ENCODE results near the gene GOSR2. TPM values are rescaled to one million over a fixed set of nuclear protein-coding genes. Genes with fewer than 3 reads are reported as not detected.

Gene GOSR2
- total and polyA plus RNA-seq, 2 of the 8 experiments (the other 6 are each of a cell fraction or from before 2014, with no cell fraction given): 28.2 to 36.2 TPM

DNA sequence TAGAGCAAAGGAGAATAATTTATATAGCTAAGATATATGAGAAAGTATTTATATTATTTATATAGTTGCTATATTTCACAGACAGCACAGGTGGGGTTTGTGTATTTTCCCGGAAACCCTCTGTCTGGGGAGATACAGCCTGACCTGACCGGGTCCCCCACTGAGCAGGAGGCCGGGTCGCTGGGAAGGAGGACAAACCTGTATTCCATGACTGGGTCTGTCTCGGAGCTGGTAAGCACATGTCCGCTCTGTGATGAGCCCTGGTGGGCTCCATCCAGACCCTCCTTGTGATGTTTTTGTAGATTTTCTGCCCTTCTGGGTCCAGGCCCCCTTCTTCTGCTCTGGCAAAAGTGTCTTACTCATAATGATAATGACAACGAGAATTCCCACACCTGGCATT lies 43.9 kb upstream of the GOSR2 start:
- ChIA-PET CTCF (ENCODE audit: partially characterized antibody) (interaction anchor here (0.8 to 3.6 kb wide), 5 partner anchors 10 to 63 kb away, joined by 3 to 28 read pairs (median 3); no protein-coding TSS in a partner anchor), POLR2A (ENCODE audit: partially characterized antibody) (no interaction called here)
- Histone ChIP-seq H4K5ac (ENCODE audit: insufficient read length, low read depth, low read length) (no peak overlapping the region), H3K23me2 (ENCODE audit: low read depth, low read length) (no peaks in the 10 kb centered on the region), H3K18ac (ENCODE audit: extremely low read depth, low read length) (no peak overlapping the region), H3K23ac (ENCODE audit: insufficient read length) (no peak overlapping the region), H4K8ac (ENCODE audit: extremely low read depth, insufficient read depth, low read length) (no peak overlapping the region), H2BK20ac (ENCODE audit: low read length) (no peak overlapping the region), H2BK120ac (replicated peaks; ENCODE audit: low read depth, low read length) (no peak overlapping the region), H3K9me3 (ENCODE audit: insufficient read depth in 2 of 2, low read depth in 1 of 2, low read length in 1 of 2) (no peaks in the 10 kb centered on the region), H3K4ac (replicated peaks; ENCODE audit: insufficient read length, low read depth, low read length) (no peak overlapping the region), H3K79me1 (ENCODE audit: low read depth, low read length) (no peaks in the 10 kb centered on the region), H4K91ac (replicated peaks; ENCODE audit: insufficient read length, low read length) (no peak overlapping the region), H3K4me2 (ENCODE audit: insufficient read depth in 1 of 2, low read depth in 2 of 2, low read length in 2 of 2) (no peak overlapping the region), H2BK12ac (ENCODE audit: low read depth, low read length) (no peak overlapping the region), H3K4me3 (ENCODE audit: extremely low read depth in 1 of 4, insufficient read depth in 2 of 4, low read depth in 3 of 4, low read length in 4 of 4) (no peak overlapping the region), H3K14ac (ENCODE audit: insufficient read length) (no peak overlapping the region), H2AFZ (ENCODE audit: low read length) (no peak overlapping the region), H3K27ac (ENCODE audit: low read depth, low read length) (no peak overlapping the region), H3K79me2 (ENCODE audit: control insufficient read depth in 1 of 2, insufficient read depth in 2 of 2, low read length in 2 of 2) (no peaks in the 10 kb centered on the region), H3K36me3 (ENCODE audit: control insufficient read depth in 2 of 4, insufficient read depth in 4 of 4, low read length in 3 of 4) (no peaks in the 10 kb centered on the region), H3K9ac (replicated peaks in 1 of 4; ENCODE audit: extremely low read depth in 1 of 4, low read depth in 3 of 4, low read length in 3 of 4) (no peak overlapping the region), H3K27me3 (replicated peaks in 1 of 4; ENCODE audit: control insufficient read depth in 3 of 4, extremely low read depth in 1 of 4, insufficient read depth in 3 of 4, low read length in 3 of 4) (no peaks in the 10 kb centered on the region; a peak in 1 of 7 replicates), H2AK5ac (ENCODE audit: low read depth, low read length) (no peak overlapping the region), H4K20me1 (replicated peaks in 1 of 2; ENCODE audit: control insufficient read depth in 1 of 2, insufficient read depth in 2 of 2, low read length in 2 of 2) (peaks cover 0 to 2% of the 10 kb centered on the region in 2 experiments), H3K56ac (replicated peaks; ENCODE audit: insufficient read length, low read depth, low read length) (no peak overlapping the region), H2BK15ac (ENCODE audit: low read length) (no peak overlapping the region), H3K4me1 (replicated peaks in 1 of 4; ENCODE audit: control insufficient read depth in 3 of 4, insufficient read depth in 4 of 4, low read length in 3 of 4) (no peaks in the 10 kb centered on the region), H2BK5ac (ENCODE audit: low read depth, low read length) (no peak overlapping the region)
- DNase-seq (ENCODE audit: low read depth in 1 of 2, low spot score in 2 of 2) (no peak), FAIRE-seq (no peak)
- no peak for TF ChIP-seq TBP (IDR thresholded peaks at IDR 0.05; ENCODE audit: low read depth, low read length)
- no peak for TF ChIP-seq ZNF274 (IDR thresholded peaks at IDR 0.05; ENCODE audit: borderline replicate concordance, extremely low read depth, low read length)
- TF ChIP-seq SRF (IDR thresholded peaks at IDR 0.05; ENCODE audit: low read depth, low read length): no peak
- no peak for TF ChIP-seq RNF2 (IDR thresholded peaks at IDR 0.05; ENCODE audit: borderline replicate concordance, low read depth, low read length, missing control alignments, poor library complexity, severe bottlenecking)
- TF ChIP-seq POLR2A (IDR thresholded peaks at IDR 0.05; ENCODE audit: control extremely low read depth in 1 of 2, low read depth in 2 of 2, low read length in 2 of 2): no peak
- no peak for TF ChIP-seq MAFK (IDR thresholded peaks at IDR 0.05; ENCODE audit: low read depth, low read length)
- TF ChIP-seq CBX5 (IDR thresholded peaks at IDR 0.05; ENCODE audit: low read depth, low read length): no peak
- WGBS, 2 experiments (ENCODE audit: extremely low coverage in 1 of 2, insufficient coverage in 1 of 2, insufficient read length in 1 of 2, insufficient replicate concordance in 2 of 2, low coverage in 1 of 2, low lambda C conversion rate in 2 of 2, missing lambda C conversion rate in 1 of 2): 80% methylated on average over 7 of the region's 7 CpGs; no CpG with 5 or more reads in 1 of the 2 experiments
